NCI-H2081 treated with DMSO at 0.1 percent for 48 hours (cell line): Measurements from ENCODE around the gene AMDHD2.
A peak's percentile ranks its signal among the peaks of the same experiment; 100 is the strongest.
"Not testable (repeated sequence)": the region's sequence is repeated elsewhere in the genome, so short reads cannot be mapped to it uniquely, and the experiment has no call there.

ENCODE experiments used
- DNase-seq: peaks from one replicate; lab custom pipeline; 2025; lab: John Stamatoyannopoulos, UW

AMDHD2 gene

DNA sequence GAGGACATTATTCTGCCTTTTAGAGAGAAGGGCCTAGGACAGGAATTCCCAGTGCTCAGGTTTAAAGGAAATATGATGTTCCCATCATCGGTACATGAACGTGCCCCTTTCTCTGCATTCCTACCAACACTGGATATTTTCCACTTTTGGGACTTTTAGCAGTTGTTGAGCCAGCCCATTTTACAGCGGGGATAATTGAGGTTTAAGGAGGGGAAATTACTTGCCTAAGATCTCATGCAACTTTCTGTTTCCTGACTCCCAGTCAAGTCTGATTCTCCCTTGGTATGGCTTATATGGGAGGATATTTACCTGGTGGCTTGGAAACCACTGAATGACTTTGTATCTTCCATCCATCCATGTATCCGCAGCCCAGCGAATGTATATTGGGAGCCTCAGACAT, 14.2 kb downstream of the AMDHD2 start:
- not testable (repeated sequence) for DNase-seq

DNA sequence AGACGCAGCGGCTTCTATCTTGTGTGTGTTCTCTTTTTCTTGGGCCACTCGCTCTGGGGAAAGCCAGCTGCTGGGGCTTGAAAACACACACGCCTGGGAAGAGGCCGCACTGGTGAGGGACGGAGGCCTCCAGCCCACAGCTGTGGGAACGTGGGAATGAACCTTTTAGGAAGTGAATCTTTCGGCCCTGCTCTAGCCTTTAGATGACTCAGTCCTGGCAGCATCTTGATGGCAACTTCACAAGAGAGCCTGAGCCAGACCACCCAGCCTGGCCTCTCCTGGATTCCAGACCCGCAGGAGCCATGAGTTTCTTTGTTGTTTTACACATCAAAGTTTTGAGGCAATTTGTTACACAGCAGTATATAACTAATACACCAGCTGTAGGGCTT, 15.4 kb downstream of the AMDHD2 start:
- no peak for DNase-seq

GRCh38 chr16:2537451-2538379, 17.5 kb downstream of the AMDHD2 start, which contains the start of gene PDPK1:
Gene PDPK1 (plus strand): TSS chr16:2538021. CDS start chr16:2538113, 92 bp downstream.
- peak; percentile 53 for DNase-seq

GRCh38 chr16:2539192-2539844, 19.1 kb downstream of the AMDHD2 start:
- DNase-seq, result not testable (repeated sequence)

DNA sequence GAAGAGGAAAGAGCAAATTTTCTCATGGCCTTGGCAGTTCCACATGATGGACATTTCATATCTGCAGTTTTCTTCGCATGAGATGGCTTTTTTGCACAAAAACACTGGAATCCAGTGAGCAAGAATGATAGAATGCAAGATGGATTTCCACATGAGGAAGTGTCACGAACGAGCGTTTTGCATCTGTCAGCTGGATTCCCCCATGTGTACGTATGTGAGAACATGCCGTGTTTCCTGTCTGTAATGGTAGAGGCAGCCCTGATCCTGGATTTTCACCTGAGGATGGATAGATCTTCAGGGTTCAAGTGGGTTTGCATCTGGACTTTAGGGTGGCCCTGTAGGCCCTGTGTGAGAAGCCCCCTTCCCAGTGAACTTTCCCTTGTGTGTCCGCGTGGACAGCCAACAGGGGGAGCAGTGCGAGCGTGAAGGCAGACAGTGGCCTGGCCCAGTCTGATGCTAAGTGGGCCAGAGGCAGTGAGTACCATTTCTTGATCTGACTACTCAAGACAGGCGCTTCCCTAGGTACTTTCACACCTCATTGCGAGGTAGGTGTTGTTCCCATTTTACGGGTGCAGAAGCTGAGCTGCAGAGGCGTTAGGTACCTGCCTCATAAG, 19.8 kb downstream of the AMDHD2 start:
- not testable (repeated sequence) for DNase-seq

DNA sequence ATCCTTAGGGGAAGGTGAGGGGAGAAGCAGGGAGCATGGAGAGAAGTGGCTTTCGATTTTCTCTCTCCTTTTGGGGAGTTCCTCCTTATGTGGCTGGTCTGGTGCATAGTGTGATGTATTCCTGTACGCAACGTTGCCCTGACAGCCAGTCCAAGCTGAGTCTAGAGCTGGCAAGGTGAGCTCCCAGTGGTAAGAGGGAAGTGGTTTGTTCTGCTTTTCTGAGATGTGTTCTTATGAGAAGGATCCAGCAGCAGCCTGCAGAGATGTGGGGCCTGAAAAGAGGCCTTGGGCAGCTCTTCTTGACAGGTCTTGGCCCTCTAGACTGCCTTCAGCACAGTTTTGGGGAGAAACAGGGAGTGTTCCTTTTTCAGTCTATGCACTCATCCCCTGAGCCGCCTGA, 20.7 kb downstream of the AMDHD2 start:
- not testable (repeated sequence) for DNase-seq

- DNase-seq, result not testable (repeated sequence)
Measured at GRCh38 chr16:2541409-2541808, 21.2 kb downstream of the AMDHD2 start.

GRCh38 chr16:2543771-2544170, 23.6 kb downstream of the AMDHD2 start:
- not testable (repeated sequence) for DNase-seq

- not testable (repeated sequence) for DNase-seq
Measured at GRCh38 chr16:2550283-2550878, 30.2 kb downstream of the AMDHD2 start.

DNA sequence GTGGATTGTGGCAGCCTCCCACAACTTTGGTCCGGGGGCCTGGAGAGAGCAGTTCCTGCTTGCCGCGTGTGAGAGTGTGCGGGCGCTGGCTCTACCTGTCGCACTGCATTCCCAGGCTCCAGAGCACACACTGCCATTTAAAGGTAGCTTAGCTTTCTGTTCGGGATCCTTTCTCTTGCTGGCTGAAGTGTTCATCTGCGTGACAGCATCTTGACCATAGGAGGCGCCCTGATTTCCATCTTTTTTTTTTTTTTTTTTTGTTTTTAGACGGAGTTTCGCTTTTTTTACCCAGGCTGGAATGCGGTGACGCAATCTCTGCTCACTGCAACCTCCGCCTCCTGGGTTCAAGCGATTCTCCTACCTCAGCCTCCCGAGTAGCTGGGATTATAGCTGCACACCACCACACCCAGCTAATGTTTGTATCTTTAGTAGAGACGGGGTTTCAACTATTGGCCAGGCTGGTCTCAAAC, 31.3 kb downstream of the AMDHD2 start:
- not testable (repeated sequence) for DNase-seq

DNA sequence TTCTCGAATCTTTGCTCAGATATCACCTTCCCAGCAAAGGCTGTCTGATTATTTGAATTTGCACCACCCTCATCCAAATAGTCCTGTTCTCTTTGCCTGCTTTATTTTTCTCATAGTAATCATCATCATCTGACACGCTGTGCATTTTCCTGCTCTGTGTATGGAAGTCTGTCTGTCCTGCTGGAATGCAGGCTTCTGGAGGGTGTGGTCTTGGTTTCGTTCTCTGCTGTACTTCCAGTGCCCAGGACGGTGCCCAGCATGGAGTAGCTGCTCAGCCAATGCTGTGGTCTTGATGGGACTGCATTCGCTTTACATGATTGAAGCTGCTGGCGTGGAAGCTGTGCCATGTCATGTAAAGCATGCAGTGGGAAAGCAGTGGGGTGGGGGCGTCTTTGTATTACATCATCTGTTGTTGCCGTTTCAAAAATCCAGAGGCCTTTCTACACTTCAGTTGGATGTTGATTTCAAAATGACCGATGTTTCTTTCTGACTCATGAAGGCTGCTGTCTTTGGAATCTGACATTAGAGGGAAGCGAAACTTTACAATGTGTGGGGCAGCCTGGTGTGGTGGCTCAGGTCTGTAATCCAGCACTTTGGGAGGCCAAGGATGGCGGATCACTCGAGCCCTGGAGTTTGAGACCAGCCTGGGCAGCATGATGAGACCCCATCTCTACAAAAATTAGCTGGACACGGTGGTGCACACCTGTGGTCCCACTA, 34.7 kb downstream of the AMDHD2 start:
- not testable (repeated sequence) for DNase-seq

- not testable (repeated sequence) for DNase-seq
Measured at GRCh38 chr16:2557150-2557549, 37.0 kb downstream of the AMDHD2 start.

GRCh38 chr16:2560131-2560797, 40.1 kb downstream of the AMDHD2 start:
- DNase-seq, result not testable (repeated sequence)

DNA sequence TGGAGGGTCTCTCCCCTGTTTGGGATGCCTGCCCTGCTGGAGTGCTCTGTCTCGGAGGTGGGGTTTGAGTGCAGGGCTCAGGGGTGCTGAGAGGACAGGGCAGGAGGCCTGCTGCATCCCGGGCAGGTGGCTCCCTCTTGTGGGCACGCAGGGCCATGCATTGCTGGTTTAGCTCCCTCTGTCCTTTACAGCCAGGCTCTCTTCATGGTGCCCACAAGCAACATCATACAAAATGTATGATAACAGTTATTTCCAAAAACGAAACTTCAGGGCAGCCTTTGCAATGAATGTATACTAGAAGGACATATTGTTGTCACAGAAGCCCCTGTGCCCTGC, 40.6 kb downstream of the AMDHD2 start:
- DNase-seq, result not testable (repeated sequence)

DNA sequence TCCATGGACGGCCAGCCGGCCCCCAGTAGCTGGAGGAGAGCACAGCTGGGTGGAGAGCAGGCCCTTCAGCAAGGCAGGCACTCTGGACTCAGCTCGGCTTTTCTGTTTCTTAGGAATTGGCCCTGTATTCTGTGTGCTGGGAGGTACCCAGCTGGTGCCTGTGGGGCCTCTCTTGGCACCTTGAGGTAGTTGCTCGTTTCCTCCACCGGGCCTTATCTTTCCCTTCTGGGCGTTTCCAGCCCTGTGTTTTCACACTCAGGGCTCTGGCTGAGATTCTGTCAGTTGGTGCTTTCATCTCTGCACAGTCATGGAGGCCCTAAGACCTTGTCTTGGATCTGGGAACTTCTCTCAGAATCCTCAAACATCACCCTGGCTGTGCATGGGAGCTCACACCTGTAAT, 47.3 kb downstream of the AMDHD2 start:
- not testable (repeated sequence) for DNase-seq

DNA sequence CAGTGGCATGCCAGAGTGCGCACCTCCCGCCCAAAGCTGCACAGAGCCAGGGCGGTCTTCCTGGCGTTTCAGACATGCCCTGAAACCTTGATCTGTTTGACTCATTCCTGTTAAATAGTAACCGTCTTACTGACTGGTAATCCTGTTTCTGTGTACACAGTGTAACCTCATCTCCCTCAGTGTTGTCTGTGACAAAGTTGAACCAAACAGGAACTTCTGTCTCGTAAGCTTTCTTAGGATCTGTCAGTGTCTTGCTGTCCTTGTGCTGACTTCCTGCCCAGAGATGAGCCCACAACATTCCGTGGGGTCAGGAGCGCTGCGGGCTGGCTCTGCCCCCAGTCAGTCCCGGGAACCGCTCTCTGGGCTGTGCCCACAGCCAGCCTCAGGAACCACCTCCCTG, 48.4 kb downstream of the AMDHD2 start:
- not testable (repeated sequence) for DNase-seq

GRCh38 chr16:2572704-2573103, 52.5 kb downstream of the AMDHD2 start:
- not testable (repeated sequence) for DNase-seq

- not testable (repeated sequence) for DNase-seq
Measured at GRCh38 chr16:2575839-2576238, 55.7 kb downstream of the AMDHD2 start.

GRCh38 chr16:2577044-2577443, 56.9 kb downstream of the AMDHD2 start:
- not testable (repeated sequence) for DNase-seq

DNA sequence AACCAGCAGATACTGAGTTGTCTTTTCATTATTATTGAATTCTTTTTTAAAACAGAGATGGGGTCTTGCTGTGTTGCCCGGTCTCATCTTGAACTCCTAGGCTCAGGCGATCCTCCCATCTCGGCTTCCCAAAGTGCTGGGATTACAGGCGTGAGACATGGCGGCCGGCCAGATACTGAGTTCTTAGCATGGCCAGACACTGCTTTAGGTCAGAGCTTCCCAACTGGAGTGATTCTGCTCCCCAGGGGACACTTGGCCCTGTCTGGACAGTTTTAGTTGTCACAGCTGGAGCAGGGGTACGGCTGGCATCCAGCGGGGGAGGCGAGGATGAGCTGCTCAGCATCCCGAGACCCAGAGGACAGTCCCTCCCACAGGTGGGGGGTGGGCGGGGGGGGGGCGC, 58.7 kb downstream of the AMDHD2 start:
- DNase-seq, result not testable (repeated sequence)

- not testable (repeated sequence) for DNase-seq
Measured at GRCh38 chr16:2580143-2580542, 60.0 kb downstream of the AMDHD2 start.
